Erythroblast (primary cell): ENCODE measurements around the gene SLC1A4.

Source experiments
- GATA1 ChIP-seq: IDR thresholded peaks from 2 replicates; pipeline ENCODE4 v1.6.1; 2011; ENCODE audit warnings: low read depth, mild to moderate bottlenecking, control low read depth, low read length, moderate library complexity
- POLR2A ChIP-seq: IDR thresholded peaks from 2 replicates; pipeline ENCODE4 v1.6.1; 2011; ENCODE audit warnings: mild to moderate bottlenecking, low read length

DNA sequence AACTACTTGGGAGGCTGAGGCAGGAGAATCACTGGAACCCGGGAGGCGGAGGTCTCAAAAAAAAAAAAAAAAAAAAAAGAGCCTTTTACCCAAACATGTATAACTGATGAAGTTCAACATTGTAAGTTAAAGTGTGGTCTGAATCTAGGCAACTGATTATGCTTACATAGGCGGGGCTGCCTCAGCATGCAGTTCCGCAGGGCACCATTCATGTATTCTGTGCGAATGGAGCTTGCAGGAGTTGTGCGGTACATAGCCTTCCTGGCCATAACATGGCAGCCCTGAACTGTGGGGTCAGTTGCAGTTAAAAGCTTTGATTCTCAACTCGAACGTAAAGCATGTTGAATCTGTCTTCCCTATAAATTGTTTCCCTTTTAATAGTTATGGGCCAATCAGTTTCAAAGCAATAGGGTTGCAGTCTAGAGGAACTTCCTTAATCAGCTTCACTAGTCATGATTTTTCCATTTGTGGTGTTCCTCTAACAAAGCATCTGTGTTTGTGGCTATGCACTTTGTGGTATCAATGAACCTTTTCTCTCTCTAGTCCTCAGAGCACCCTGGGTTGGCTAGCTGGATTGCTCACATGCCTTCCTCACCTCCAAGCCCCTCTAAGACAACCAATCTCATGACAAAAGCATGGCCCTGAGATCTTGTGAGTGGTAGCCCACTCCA, 36.4 kb downstream of the SLC1A4 start:
- no peak for TF ChIP-seq POLR2A
- no peak for TF ChIP-seq GATA1
